NOMO-1 treated with DMSO at 0.1 percent for 48 hours (cell line): ENCODE measurements around the gene ODF4.
A peak's percentile ranks its signal among the peaks of the same experiment; 100 is the strongest.
"Not testable (repeated sequence)": the region's sequence is repeated elsewhere in the genome, so short reads cannot be mapped to it uniquely, and the experiment has no call there.

ENCODE experiments used
- DNase-seq: peaks from one replicate; lab custom pipeline; 2025; ENCODE audit not compliant: unreplicated experiment; lab: John Stamatoyannopoulos, UW

Gene ODF4

GRCh38 chr17:8366231-8366630, 26.6 kb downstream of the ODF4 start:
- no peak for DNase-seq

- no peak for DNase-seq
Measured at GRCh38 chr17:8368193-8368592, 28.6 kb downstream of the ODF4 start.

DNA sequence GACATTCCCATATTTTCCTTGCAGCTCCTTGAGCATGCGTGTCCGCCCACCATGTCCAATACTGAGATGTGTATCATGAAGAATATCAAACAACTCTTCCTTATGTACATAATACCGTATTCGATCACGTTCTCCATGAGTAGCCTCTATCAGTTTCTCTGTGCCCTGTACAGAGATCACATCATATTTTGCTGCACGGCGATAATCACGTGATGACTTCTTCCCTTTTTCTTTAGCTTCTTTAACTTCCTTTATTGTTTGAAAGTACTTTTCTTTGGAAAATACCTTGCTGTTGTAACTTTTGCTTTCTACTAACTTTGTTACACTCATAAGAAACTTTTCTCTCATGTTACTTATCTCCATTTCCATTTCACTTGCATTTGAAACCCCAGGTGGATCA, 30.3 kb downstream of the ODF4 start:
- peak; percentile 65 for DNase-seq

GRCh38 chr17:8371786-8372185, 32.1 kb downstream of the ODF4 start:
- no peak for DNase-seq

DNA sequence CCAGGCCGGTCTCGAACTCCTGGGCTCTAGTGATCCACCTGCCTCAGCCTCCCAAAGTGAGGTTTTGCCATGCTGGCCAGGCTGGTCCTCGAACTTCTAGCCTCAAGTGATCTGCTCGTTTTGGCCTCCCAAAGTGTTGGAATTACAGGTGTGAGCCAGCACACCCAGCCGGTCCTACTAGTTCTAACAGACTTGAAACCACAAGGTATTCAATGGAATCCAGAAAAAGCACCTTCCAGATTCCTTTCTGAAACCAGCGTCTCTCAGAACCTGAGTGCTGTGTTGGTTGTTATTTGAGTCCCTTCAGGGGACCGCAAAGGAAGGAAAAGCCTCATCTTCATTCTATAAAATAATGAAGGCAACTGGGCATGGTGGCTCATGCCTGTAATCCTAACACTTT, 32.8 kb downstream of the ODF4 start:
- DNase-seq: no peak

- DNase-seq: not testable (repeated sequence)
Measured at GRCh38 chr17:8373856-8374255, 34.2 kb downstream of the ODF4 start.

- DNase-seq: no peak
Measured at GRCh38 chr17:8375738-8376259, 36.2 kb downstream of the ODF4 start.

DNA sequence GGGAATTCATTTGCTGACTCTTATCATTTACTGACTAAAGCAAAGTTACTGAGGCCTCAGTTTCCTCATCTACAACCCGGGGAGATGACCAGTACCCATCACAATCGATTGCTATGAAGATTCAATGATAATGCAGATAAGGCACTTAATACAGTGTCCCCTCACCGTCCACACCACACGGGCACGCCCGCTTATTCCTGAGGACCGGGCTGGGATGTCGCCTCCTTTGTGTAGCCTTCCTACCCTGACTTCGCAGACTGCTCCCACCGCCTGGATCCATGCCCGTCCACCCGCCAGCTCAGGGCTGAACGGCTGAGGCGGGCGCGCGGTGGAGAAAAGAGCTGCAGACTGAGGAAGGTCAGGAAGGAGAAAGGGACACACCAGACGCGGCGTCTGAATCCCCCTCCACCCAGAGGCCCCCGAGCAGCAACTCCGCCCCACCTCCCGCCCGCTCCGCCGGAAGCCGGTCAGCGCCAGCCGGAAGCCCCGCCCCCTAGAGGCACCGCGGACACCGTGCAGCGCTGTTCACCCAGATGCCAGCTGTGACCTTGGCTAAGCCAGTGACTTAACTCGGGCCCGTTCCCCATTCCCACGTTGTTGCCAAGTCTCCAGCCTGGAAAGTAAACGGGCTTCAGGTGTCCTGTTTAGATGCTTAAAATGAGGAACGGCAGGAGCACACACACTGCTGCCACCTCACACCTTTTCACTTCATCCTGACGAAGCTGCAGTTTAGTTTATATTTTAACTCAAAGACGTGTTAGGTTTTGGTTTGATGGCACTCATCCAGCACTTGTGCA, 36.8 kb downstream of the ODF4 start, which contains the start of gene KRABD2:
TSS of gene KRABD2 (minus strand) at position 434 of the 797 bp plus-strand sequence.
- peak; percentile 83 for DNase-seq

GRCh38 chr17:8377422-8377821, 37.8 kb downstream of the ODF4 start:
- no peak for DNase-seq

- not testable (repeated sequence) for DNase-seq
Measured at GRCh38 chr17:8378117-8378516, 38.5 kb downstream of the ODF4 start.

- DNase-seq: no peak
Measured at GRCh38 chr17:8380049-8380448, 40.4 kb downstream of the ODF4 start.

DNA sequence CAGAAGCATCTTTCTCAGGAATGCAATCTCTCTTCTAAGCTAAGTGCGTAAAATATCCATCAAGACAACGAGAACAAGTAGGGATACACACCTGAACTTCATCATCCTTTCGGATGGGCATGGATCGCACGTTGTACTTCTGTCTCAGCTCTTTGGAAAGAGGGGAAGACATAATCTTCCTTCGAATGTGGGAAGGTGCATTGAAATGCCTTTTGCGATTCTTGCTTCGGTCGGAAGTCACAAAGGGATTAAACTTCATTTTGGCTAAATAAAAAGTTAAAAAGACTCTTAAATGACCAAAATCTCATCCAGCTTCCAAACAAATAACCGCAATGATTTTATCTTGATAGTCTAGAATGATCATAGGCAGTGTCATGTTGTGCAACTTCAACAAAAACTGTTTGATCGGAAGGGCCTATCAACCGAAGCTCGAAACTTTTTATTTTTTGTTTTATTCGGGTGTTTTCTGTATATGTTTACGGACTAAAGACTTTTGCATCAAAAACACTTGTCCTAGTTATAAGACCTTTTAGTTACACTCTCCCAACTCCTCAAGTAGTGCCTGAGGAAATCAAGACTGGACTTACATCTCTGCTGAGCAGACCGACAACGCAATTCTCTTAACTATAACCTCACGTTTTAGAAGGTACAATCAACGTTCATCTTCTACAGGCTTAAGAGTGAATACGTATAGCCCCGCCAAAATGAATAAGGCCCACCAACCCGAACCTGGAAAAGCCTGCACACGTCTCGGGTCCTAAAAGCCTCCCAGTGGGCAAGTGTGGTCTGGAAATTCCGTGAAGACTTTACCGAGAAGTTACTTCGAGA, 42.6 kb downstream of the ODF4 start:
- DNase-seq: peak; percentile 8

DNA sequence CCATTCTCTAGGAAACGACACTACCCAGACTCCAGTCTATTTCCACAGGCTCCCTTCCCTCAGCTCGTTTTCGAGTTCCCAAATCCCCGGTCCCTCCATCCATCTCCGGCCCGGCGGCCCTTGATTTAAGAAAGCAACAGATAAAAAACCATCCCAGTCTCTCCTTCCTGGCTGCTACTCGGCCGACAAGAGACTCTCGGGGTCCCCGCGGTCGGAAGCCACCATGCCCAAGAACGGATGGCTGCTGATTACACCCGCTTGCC, 43.2 kb downstream of the ODF4 start:
- no peak for DNase-seq

DNA sequence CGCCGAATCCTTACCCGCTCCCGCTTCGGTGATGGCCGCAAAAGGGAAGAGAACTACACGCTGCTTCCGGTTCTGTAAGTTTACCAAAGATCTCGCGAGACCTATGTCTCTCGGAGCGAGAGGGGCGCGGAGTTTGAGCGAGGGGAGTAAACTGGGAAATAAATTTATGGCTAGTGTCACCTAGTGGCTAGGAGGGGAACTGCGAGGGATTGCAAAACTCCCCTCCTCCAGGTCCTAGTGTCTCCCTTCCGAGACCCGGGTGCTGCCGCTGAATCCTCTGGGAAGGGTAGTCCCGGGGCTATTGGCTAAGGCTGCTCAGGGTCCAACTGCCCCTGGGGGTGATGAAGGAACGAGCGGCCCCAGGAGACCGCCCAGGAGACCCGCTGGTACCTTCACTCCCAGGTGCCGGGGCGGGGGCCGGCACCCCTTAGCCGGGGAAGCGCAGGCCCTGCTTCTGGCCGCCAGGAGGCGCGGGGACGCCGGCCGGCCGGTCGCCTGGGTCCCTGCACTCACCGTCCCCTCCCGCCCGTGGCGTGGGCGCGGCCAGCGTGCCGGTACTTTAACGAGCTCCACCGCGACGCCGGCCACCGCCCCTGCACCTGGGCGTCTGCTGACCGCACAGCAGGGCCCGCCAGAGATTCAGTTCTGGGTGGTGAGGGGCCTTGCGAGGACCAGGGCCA, 43.6 kb downstream of the ODF4 start, which contains the start of gene RPL26:
TSS of gene RPL26 (minus strand) at position 51 of the 680 bp plus-strand sequence. CDS start 883 bp downstream, outside the sequence.
- peak; percentile 97 for DNase-seq

- DNase-seq: no peak
Measured at GRCh38 chr17:8384801-8385378, 45.2 kb downstream of the ODF4 start.

DNA sequence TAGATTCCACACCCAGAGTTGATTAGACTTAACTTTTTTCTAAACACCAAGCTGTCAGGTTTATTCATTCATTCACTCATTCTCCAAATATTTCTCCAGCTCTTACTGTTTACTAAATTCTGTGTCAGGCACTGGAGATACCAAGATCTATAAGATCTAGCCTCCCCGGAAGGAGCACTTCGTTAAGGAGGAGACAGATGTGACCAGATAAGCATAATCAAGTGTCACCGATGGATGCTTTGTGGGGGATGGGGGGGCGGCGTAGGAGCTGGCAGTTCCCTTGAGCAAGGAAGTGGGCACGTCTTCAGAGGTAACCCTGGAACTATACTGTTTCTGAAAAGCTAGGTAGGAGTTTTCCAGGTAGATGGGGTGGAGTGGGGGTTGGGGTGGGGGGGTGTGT, 47.2 kb downstream of the ODF4 start:
- no peak for DNase-seq

DNA sequence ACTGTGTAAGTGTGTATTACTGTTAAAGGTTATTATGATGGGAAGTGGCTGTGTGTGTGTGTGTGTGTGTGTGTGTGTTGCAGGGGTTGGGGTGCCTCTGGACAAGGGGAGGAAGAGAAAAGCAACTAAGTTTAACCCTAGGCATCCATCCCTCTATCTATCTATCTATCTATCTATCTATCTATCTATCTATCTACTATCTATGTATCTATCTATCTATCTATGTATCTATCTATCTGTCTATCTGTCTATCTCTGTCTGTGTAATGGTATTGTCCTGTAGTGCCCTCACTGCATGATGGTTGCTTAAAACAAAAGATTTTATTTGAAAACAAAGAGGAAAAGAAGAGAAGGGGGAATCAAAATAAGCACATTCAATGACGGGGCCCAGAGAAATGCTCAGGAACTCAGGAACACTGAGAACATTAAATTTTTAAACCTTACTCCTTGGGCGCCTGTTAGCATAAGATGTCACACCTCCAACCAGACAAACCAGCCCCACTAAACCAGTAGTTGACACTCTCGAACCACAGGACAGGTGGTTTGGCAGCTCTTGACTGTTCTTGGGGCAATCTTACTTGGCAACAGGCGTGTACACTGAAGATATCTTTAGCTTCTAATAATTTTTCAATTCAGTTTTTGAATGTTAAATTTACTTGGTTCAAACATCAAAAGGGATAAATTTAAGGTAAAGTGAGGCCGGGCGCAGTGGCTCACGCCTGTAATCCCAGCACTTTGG, 48.4 kb downstream of the ODF4 start:
- no peak for DNase-seq

- no peak for DNase-seq
Measured at GRCh38 chr17:8391711-8392110, 52.1 kb downstream of the ODF4 start.

GRCh38 chr17:8392274-8392673, 52.6 kb downstream of the ODF4 start:
- DNase-seq: no peak

GRCh38 chr17:8392674-8393469, 53.2 kb downstream of the ODF4 start:
- no peak for DNase-seq
